ENCODE measurements around the gene BTBD8. TPM values are rescaled to one million over a fixed set of nuclear protein-coding genes. Genes with fewer than 3 reads are reported as not detected.

BTBD8 gene
- 1 to 10 TPM; 1.0 to 2.7 TPM for total RNA-seq

DNA sequence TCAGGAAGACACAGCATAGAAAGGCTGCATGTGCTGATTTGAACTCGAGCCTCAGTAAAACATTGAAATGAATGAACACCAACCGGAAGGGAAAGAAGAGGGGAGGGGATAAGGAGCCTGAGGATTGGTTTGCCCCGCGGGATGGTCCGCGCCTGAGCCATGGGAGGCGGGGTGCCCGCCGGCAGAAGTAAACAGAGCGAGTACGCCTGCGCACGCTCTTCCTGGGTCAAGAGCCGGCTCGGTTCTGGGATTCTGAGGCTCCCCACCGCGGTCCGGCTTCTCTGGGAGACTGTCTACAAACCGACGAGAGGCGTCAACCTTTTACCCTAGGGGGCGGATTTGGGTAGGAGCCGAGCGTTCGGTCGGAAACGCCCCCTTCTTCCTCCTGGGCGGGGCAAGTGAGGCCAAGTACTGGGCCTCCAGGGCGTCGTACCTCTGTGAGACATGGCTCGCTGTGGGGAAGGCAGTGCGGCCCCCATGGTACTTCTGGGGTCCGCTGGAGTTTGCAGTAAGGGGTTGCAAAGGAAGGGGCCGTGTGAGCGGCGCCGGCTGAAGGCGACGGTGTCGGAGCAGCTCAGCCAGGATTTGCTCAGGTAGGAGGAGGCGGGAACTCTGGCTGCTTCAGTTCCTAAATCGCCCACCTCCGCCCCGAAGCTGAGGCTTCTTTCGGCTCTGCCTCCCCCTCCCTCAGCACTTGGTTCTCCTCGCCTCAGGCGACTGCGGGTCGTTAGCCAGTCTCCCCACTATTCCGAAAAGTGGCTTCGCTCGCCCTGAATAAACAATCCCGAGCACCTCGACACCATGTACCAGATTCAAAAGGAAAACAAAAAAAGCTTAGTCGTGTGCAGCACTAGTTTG is at the start of gene BTBD8:
Gene BTBD8, plus strand, starts transcription at position 218 of the 858 bp plus-strand sequence. Its CDS starts 227 bp downstream, at position 445.

DNA sequence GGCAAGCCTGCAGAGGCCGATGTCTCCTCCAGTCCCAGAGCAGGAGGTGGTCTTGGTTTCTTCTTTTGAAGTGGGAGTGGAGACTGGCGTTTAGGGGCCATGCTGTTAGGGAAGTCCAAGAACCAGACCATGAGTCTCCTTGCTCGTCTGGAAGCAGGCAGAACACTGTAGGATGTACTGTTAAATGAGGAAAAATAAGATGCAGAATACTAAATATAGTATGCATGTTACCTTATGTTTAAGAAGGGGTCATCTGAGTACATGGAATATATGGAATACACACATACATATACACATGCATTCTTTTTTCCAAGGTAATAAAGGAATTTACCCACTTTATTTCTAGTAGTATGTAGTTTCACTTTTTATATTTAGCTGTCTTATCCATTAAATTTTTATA is 4.8 kb upstream of the BTBD8 start, which contains the start of gene SETSIP:
Gene SETSIP, minus strand, starts transcription at position 101 of the 400 bp plus-strand sequence. Its CDS starts 0 bp downstream, at position 101.

DNA sequence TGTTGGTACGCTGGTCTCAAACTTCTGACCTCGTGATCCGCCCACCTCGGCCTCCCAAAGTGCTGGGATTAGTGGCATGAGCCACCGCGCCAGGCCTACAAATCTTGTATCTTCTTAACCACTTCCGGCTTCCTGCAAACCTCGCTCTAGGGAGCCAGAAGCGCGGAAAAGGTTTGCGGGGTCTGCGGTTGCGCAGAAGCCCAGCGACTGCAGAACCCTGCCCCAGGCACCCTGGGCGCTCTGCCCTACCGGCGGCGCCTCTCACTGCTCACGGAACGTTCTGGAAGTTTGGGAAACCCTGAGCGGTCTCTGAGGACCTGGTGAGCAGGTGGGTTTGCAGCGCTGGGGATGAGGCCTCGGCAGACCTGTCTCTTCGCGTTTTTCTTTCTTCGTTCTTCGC is 137.6 kb downstream of the BTBD8 start, which contains the start of gene C1orf146:
Gene C1orf146, plus strand, starts transcription at position 195 of the 400 bp plus-strand sequence. CDS start 13,506 bp downstream, outside the sequence.

Other genes starting within 250 kb of the BTBD8 start
- gene TGFBR3, start 194.2 kb upstream of the BTBD8 start, total RNA-seq = 10 to 100 TPM; 27.2 to 31.3 TPM
- not detected for gene BRDT, start 130.9 kb upstream of the BTBD8 start, total RNA-seq
- under 1 TPM in 1 of 2 donors, not detected in 1; under 0.01 TPM for gene EPHX4, start 50.4 kb upstream of the BTBD8 start, total RNA-seq
- under 1 TPM; 0.33 to 0.34 TPM for gene SETSIP, start 4.9 kb upstream of the BTBD8 start, total RNA-seq
- not detected for gene C1orf146, start 137.6 kb downstream of the BTBD8 start, total RNA-seq
- gene GLMN, start 218.6 kb downstream of the BTBD8 start, total RNA-seq = 10 to 100 TPM; 12.0 to 13.3 TPM
- 1 to 10 TPM; 3.7 to 4.5 TPM for gene RPAP2, start 218.7 kb downstream of the BTBD8 start, total RNA-seq